ENCODE results near the gene CASZ1. TPM values are rescaled to one million over a fixed set of nuclear protein-coding genes. Genes with fewer than 3 reads are reported as not detected.

The CASZ1 gene
- total and polyA plus RNA-seq, 2 experiments from 2014 or later, result 6.2 to 6.7 TPM

- TF ChIP-seq ZNF462 (CRISPR knock-in tag; IDR thresholded peaks at IDR 0.05), result no peak
- no peak for TF ChIP-seq ZNF331 (CRISPR knock-in tag; IDR thresholded peaks at IDR 0.05; ENCODE audit: low read depth)
- TF ChIP-seq EZH2phosphoT487 (IDR thresholded peaks at IDR 0.05; ENCODE audit: unreplicated experiment), result no peak
- TF ChIP-seq NANOG (IDR thresholded peaks at IDR 0.05; ENCODE audit: borderline replicate concordance), result no peak
Measured at GRCh38 chr1:10709646-10710045, 86.8 kb downstream of the CASZ1 start (continued).

GRCh38 chr1:10709165-10709564, 87.3 kb downstream of the CASZ1 start:
- Mint-ChIP-seq H3K36me3 (ENCODE audit: low read depth) (no peaks in the 10 kb centered on the region), H3K27ac (no peak overlapping the region), H3K4me3 (peak overlapping the region; percentile 56), H3K9me3 (no peaks in the 10 kb centered on the region), H3K4me1 (peaks cover 34% of the 10 kb centered on the region), H3K27me3 (ENCODE audit: insufficient read depth, low read depth, poor library complexity) (peaks cover 21% of the 10 kb centered on the region)
- DNase-seq (ENCODE audit: low spot score), result no peak
- H3K79me2 ChIP-seq (replicated peaks; ENCODE audit: insufficient read depth), result no peaks in the 10 kb centered on the region
- ATAC-seq, result peak; percentile 6
- no peaks in the 10 kb centered on the region for H4K20me1 ChIP-seq (replicated peaks; ENCODE audit: insufficient read depth)
- no peak overlapping the region for H3K27ac ChIP-seq (ENCODE audit: low read depth)
- peaks cover 20% of the 10 kb centered on the region for H3K4me1 ChIP-seq (ENCODE audit: insufficient read depth)
- H3K9me2 ChIP-seq (ENCODE audit: insufficient read depth), result no peaks in the 10 kb centered on the region
- H2AFZ ChIP-seq, result no peak overlapping the region
- 0 out of 2 replicates have a peak, but pooled peaks cover 6% of the 10 kb centered on the region for H3F3A ChIP-seq (replicated peaks; ENCODE audit: low read depth)
- H3K36me3 ChIP-seq (ENCODE audit: insufficient read depth), result no peaks in the 10 kb centered on the region
- H3K27me3 ChIP-seq (ENCODE audit: insufficient read depth), result no peaks in the 10 kb centered on the region
- 0 out of 2 replicates have a peak overlapping the region, but pooled peaks have one; percentile 28 for H3K4me3 ChIP-seq
- TF ChIP-seq JUNB (IDR thresholded peaks at IDR 0.05; ENCODE audit: unreplicated experiment) (no peak), ZNF331 (CRISPR knock-in tag; IDR thresholded peaks at IDR 0.05; ENCODE audit: low read depth) (no peak)
- H3K4me2 ChIP-seq, result peak overlapping the region; percentile 62; the same call in 1 of the 2 replicates
